ENCODE results near the gene ZFHX3.

DNA sequence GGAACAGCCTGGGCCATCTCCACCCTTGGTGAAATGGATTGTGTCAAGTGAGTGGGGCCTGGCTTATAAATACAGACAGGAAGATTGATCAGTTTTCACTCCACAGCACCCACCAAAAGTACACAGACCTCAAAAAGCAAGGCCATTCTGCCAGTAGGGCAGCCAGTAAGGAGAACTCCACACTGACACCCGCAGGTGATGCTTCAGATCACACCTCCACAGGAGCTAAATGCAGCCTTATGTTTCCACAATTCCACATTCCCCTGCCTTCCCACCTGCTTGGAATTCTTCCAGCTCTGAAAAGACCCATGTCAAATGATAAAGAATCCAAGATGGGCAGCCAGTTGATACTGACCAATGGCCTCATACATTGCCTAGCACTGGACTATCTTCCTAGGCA lies 191.1 kb downstream of the ZFHX3 start:
- TF ChIP-seq, protein P1, sequence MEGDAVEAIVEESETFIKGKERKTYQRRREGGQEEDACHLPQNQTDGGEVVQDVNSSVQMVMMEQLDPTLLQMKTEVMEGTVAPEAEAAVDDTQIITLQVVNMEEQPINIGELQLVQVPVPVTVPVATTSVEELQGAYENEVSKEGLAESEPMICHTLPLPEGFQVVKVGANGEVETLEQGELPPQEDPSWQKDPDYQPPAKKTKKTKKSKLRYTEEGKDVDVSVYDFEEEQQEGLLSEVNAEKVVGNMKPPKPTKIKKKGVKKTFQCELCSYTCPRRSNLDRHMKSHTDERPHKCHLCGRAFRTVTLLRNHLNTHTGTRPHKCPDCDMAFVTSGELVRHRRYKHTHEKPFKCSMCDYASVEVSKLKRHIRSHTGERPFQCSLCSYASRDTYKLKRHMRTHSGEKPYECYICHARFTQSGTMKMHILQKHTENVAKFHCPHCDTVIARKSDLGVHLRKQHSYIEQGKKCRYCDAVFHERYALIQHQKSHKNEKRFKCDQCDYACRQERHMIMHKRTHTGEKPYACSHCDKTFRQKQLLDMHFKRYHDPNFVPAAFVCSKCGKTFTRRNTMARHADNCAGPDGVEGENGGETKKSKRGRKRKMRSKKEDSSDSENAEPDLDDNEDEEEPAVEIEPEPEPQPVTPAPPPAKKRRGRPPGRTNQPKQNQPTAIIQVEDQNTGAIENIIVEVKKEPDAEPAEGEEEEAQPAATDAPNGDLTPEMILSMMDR (IDR thresholded peaks at IDR 0.05): no peak
- TF ChIP-seq POLR2A (IDR thresholded peaks at IDR 0.05): no peak

All from testis (tissue), 2 donors.